Measurements from ENCODE around the gene LRRC7. TPM values are rescaled to one million over a fixed set of nuclear protein-coding genes. Genes with fewer than 3 reads are reported as not detected.

LRRC7 gene
- total RNA-seq, 1 donor, result under 0.01 TPM

DNA sequence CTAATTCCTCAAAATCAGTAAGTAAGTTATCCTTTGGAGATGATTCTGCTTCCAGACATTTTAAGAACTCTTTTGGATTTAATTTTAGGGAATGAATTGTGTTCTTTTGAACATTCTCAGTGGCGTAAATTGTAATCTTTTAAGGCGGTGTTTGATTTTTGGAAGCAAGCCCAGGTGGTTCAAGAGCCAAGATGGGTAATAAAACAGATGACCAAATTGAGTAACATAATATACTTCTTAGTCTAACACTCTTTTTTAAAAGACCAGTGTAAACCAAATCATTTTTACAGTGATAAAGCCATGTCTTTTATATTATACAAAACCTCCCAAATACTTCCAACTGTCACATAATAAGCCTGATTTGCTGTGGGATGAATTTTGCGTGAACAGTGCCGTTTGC, 503.9 kb downstream of the LRRC7 start:
- no peaks in the 10 kb centered on the region for H3K27me3 ChIP-seq (ENCODE audit: insufficient read depth, low read length)
- H4K20me1 ChIP-seq (ENCODE audit: insufficient read depth, low read length), result no peaks in the 10 kb centered on the region
- TF ChIP-seq, protein P1, sequence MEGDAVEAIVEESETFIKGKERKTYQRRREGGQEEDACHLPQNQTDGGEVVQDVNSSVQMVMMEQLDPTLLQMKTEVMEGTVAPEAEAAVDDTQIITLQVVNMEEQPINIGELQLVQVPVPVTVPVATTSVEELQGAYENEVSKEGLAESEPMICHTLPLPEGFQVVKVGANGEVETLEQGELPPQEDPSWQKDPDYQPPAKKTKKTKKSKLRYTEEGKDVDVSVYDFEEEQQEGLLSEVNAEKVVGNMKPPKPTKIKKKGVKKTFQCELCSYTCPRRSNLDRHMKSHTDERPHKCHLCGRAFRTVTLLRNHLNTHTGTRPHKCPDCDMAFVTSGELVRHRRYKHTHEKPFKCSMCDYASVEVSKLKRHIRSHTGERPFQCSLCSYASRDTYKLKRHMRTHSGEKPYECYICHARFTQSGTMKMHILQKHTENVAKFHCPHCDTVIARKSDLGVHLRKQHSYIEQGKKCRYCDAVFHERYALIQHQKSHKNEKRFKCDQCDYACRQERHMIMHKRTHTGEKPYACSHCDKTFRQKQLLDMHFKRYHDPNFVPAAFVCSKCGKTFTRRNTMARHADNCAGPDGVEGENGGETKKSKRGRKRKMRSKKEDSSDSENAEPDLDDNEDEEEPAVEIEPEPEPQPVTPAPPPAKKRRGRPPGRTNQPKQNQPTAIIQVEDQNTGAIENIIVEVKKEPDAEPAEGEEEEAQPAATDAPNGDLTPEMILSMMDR (IDR thresholded peaks at IDR 0.05; ENCODE audit: extremely low read depth, low read depth, low read length), result no peak
- no peak for DNase-seq (ENCODE audit: insufficient read length, low spot score, missing footprints)
- peak overlapping the region; percentile 46 for H3K27ac ChIP-seq (ENCODE audit: low read depth, low read length)
- H3K4me2 ChIP-seq (ENCODE audit: insufficient read depth, low read length), result peak overlapping the region; percentile 32
- no peak overlapping the region for H3K4me3 ChIP-seq (ENCODE audit: insufficient read depth, low read length)
- no peak overlapping the region for H2AFZ ChIP-seq (ENCODE audit: low read length)
- peaks cover 20% of the 10 kb centered on the region for H3K4me1 ChIP-seq (ENCODE audit: insufficient read depth, low read length)
- no peaks in the 10 kb centered on the region for H3K36me3 ChIP-seq (ENCODE audit: insufficient read depth, low read length)
- no peaks in the 10 kb centered on the region for H3K79me2 ChIP-seq (ENCODE audit: insufficient read depth, low read length)
- H3K9me3 ChIP-seq (ENCODE audit: low read depth, low read length), result no peaks in the 10 kb centered on the region

DNA sequence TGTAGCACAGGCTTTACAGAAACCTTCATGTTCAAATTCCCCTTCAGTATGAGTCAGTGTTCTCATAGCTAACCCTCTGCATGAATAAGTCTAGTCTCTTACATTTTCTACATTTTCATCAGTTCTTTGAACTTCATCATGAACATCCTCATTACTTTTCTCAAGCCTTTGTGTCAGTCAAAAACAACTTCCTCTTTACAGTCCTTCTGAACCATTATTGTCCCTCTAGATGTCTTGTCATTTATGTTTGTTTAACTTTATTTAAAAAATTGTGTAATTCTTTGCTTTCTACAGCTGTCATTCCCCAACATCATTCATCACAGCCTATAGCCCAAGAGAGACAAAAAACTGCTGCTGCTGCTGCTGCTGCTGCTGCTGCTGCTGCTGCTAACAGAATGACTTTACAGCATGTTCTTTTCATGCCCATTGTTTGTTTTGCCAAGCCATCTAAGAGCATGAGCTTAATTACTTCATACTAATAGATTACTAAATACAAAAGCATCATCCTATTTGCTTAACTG, 504.6 kb downstream of the LRRC7 start:
- Histone ChIP-seq H3K27ac (ENCODE audit: low read depth, low read length) (peak overlapping the region; percentile 46), H3K4me2 (ENCODE audit: insufficient read depth, low read length) (peak overlapping the region; percentile 32), H3K4me3 (ENCODE audit: insufficient read depth, low read length) (no peak overlapping the region), H3K9me3 (ENCODE audit: low read depth, low read length) (no peaks in the 10 kb centered on the region), H3K79me2 (ENCODE audit: insufficient read depth, low read length) (no peaks in the 10 kb centered on the region), H3K4me1 (ENCODE audit: insufficient read depth, low read length) (peaks cover 20% of the 10 kb centered on the region), H3K36me3 (ENCODE audit: insufficient read depth, low read length) (no peaks in the 10 kb centered on the region), H2AFZ (ENCODE audit: low read length) (no peak overlapping the region), H4K20me1 (ENCODE audit: insufficient read depth, low read length) (no peaks in the 10 kb centered on the region), H3K27me3 (ENCODE audit: insufficient read depth, low read length) (no peaks in the 10 kb centered on the region)
- TF ChIP-seq, protein P1 (IDR thresholded peaks at IDR 0.05; ENCODE audit: extremely low read depth, low read depth, low read length), result no peak
- peak; percentile 85 for DNase-seq (ENCODE audit: insufficient read length, low spot score, missing footprints)

DNA sequence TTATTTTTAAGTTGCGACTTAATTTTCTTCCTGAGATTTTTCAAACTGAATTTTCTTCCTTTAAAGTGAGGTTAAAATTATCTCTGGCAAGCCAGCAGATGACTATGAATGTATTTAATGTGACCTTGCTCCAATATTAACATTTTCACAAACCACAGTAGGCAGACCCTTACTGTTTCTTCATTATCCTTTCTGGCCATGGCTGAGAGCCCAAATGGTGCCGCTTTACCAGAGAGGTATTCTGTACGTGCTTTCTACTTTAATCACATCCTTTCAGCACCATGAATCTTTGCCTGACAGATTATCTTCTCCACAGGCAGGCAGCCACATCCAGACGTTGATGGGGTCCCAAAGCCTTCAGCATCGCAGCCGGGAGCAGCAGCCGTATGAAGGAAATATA, 508.0 kb downstream of the LRRC7 start:
- H2AFZ ChIP-seq (ENCODE audit: low read length), result no peak overlapping the region
- no peaks in the 10 kb centered on the region for H3K27me3 ChIP-seq (ENCODE audit: insufficient read depth, low read length)
- no peak overlapping the region for H3K4me2 ChIP-seq (ENCODE audit: insufficient read depth, low read length)
- peaks cover 20% of the 10 kb centered on the region for H3K4me1 ChIP-seq (ENCODE audit: insufficient read depth, low read length)
- H3K9me3 ChIP-seq (ENCODE audit: low read depth, low read length), result no peaks in the 10 kb centered on the region
- H3K79me2 ChIP-seq (ENCODE audit: insufficient read depth, low read length), result no peaks in the 10 kb centered on the region
- no peak for DNase-seq (ENCODE audit: insufficient read length, low spot score, missing footprints)
- H3K4me3 ChIP-seq (ENCODE audit: insufficient read depth, low read length), result no peak overlapping the region
- TF ChIP-seq, protein P1 (IDR thresholded peaks at IDR 0.05; ENCODE audit: extremely low read depth, low read depth, low read length), result no peak
- no peaks in the 10 kb centered on the region for H3K36me3 ChIP-seq (ENCODE audit: insufficient read depth, low read length)
- H4K20me1 ChIP-seq (ENCODE audit: insufficient read depth, low read length), result no peaks in the 10 kb centered on the region
- no peak overlapping the region for H3K27ac ChIP-seq (ENCODE audit: low read depth, low read length)

DNA sequence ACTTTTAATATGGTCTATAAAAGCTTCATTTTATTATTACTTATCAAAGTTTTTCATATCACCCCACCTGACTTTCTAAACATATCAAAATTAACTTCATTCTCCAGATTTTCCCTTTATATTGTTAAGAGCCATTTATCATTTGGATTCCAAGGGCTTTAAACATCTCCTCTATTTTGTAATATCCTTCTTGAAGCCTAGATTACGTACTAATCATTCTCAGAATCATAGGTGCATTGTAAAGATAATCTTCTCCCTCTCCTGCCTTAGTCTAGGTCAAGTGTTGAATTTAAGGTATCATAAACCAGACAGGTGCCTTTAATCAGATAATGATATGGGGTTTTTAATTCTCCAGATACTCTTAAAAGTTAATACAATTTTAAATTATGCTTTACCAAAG, 509.3 kb downstream of the LRRC7 start:
- no peak overlapping the region for H2AFZ ChIP-seq (ENCODE audit: low read length)
- no peak overlapping the region for H3K4me2 ChIP-seq (ENCODE audit: insufficient read depth, low read length)
- TF ChIP-seq, protein P1 (IDR thresholded peaks at IDR 0.05; ENCODE audit: extremely low read depth, low read depth, low read length), result no peak

More for the DNA sequence above, 509.3 kb downstream of the LRRC7 start:
- H3K4me3 ChIP-seq (ENCODE audit: insufficient read depth, low read length), result no peak overlapping the region
- H3K36me3 ChIP-seq (ENCODE audit: insufficient read depth, low read length), result no peaks in the 10 kb centered on the region
- no peaks in the 10 kb centered on the region for H3K27me3 ChIP-seq (ENCODE audit: insufficient read depth, low read length)
- H3K27ac ChIP-seq (ENCODE audit: low read depth, low read length), result no peak overlapping the region
- no peaks in the 10 kb centered on the region for H3K79me2 ChIP-seq (ENCODE audit: insufficient read depth, low read length)
- no peaks in the 10 kb centered on the region for H3K9me3 ChIP-seq (ENCODE audit: low read depth, low read length)
- no peaks in the 10 kb centered on the region for H4K20me1 ChIP-seq (ENCODE audit: insufficient read depth, low read length)
- H3K4me1 ChIP-seq (ENCODE audit: insufficient read depth, low read length), result peaks cover 7% of the 10 kb centered on the region
- no peak for DNase-seq (ENCODE audit: insufficient read length, low spot score, missing footprints)
